ENCODE results near the gene BFSP1. TPM values are rescaled to one million over a fixed set of nuclear protein-coding genes. Genes with fewer than 3 reads are reported as not detected.

Gene BFSP1
- total and polyA plus RNA-seq, 3 donors from 2014 or later, result 7.4 to 11.3 (median 10.7) TPM

DNA sequence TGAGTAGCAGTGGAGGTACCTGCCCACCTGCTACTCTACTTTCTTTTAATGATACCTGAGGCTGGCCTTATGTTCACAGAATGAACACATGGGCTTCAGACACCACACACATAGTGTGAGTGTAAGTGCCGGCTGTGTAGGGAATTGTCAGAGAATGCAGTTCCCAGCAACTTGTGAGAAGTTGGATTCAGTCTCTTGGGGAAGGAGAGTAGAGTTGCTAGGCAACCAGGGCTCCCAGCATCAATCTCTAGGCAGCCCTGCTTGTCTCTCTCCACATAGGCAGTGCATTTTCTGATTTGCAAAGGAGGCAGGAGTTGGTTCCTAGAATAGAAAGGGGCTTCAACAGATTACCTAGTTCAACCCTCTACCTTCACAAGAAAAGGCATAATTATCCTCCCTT is 74.1 kb downstream of the BFSP1 start:
- no peak for TF ChIP-seq POLR2A (IDR thresholded peaks at IDR 0.05)
- TF ChIP-seq, protein P1, sequence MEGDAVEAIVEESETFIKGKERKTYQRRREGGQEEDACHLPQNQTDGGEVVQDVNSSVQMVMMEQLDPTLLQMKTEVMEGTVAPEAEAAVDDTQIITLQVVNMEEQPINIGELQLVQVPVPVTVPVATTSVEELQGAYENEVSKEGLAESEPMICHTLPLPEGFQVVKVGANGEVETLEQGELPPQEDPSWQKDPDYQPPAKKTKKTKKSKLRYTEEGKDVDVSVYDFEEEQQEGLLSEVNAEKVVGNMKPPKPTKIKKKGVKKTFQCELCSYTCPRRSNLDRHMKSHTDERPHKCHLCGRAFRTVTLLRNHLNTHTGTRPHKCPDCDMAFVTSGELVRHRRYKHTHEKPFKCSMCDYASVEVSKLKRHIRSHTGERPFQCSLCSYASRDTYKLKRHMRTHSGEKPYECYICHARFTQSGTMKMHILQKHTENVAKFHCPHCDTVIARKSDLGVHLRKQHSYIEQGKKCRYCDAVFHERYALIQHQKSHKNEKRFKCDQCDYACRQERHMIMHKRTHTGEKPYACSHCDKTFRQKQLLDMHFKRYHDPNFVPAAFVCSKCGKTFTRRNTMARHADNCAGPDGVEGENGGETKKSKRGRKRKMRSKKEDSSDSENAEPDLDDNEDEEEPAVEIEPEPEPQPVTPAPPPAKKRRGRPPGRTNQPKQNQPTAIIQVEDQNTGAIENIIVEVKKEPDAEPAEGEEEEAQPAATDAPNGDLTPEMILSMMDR (IDR thresholded peaks at IDR 0.05), result no peak
- Histone ChIP-seq H3K9me3 (no peaks in the 10 kb centered on the region), H3K4me3 (no peak overlapping the region), H3K27ac (no peak overlapping the region), H3K4me1 (no peaks in the 10 kb centered on the region), H3K36me3 (ENCODE audit: low read depth, missing control alignments) (no peaks in the 10 kb centered on the region), H3K27me3 (no peaks in the 10 kb centered on the region)
- intact Hi-C loops (cut with DNase I; ENCODE audit: low total_unique reads), result no loop called here
- no peak for DNase-seq
- 58 to 75% methylated on average over 1 of the region's 1 CpG for WGBS, 2 donors

DNA sequence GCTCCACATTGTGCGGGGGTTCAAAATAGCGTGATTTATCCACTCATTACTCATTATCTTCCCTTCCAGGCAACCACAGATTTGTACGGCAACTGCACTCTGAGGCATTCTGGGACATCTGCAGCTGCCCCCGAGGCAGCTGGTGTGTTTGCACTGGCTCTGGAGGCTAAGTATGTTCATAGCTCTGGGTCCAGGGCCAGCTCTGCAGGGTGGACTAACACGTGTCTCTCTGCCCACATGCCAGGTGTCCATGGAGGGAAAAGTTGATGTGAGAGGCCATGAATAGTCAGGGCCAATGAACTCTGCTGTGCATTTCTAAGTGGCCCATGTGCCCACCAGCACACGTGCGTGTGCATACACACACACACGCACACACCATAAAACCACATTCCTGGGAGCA is 74.9 kb downstream of the BFSP1 start:
- DNase-seq, result no peak
- 87 to 90% methylated on average over 8 of the region's 8 CpGs for WGBS, 2 donors
- intact Hi-C loops (cut with DNase I; ENCODE audit: low total_unique reads), result no loop called here
- no peaks in the 10 kb centered on the region for H3K27me3 ChIP-seq
- no peaks in the 10 kb centered on the region for H3K9me3 ChIP-seq
- TF ChIP-seq POLR2A (IDR thresholded peaks at IDR 0.05), result no peak
- TF ChIP-seq, protein P1 (IDR thresholded peaks at IDR 0.05), result no peak
- H3K36me3 ChIP-seq (ENCODE audit: low read depth, missing control alignments), result no peaks in the 10 kb centered on the region
- no peak overlapping the region for H3K4me3 ChIP-seq
- no peak overlapping the region for H3K27ac ChIP-seq
- no peaks in the 10 kb centered on the region for H3K4me1 ChIP-seq

DNA sequence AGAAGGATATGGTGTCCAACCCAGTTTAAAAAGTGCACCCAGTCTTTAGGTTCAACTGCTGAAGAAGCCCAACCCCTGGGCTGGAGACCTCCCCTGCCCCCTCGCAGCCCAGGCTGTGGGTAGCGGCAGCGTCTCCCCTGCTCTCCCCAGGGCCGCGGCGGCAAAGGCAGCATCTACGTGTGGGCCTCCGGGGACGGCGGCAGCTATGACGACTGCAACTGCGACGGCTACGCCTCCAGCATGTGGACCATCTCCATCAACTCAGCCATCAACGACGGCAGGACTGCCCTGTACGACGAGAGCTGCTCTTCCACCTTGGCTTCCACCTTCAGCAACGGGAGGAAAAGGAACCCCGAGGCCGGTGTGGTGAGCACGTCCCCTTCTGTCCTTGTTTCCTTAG is 77.6 kb downstream of the BFSP1 start:
- WGBS, 2 donors, result 79 to 85% methylated on average over 11 to 22 of the region's 22 CpGs
- H3K27me3 ChIP-seq, result no peaks in the 10 kb centered on the region
- H3K4me3 ChIP-seq, result no peak overlapping the region
- H3K9me3 ChIP-seq, result no peaks in the 10 kb centered on the region
- no peaks in the 10 kb centered on the region for H3K4me1 ChIP-seq
- DNase-seq, result no peak
- no peaks in the 10 kb centered on the region for H3K36me3 ChIP-seq (ENCODE audit: low read depth, missing control alignments)
- intact Hi-C loops (cut with DNase I; ENCODE audit: low total_unique reads), result no loop called here
- TF ChIP-seq, protein P1 (IDR thresholded peaks at IDR 0.05), result no peak
- no peak for TF ChIP-seq POLR2A (IDR thresholded peaks at IDR 0.05)
- H3K27ac ChIP-seq, result no peak overlapping the region

DNA sequence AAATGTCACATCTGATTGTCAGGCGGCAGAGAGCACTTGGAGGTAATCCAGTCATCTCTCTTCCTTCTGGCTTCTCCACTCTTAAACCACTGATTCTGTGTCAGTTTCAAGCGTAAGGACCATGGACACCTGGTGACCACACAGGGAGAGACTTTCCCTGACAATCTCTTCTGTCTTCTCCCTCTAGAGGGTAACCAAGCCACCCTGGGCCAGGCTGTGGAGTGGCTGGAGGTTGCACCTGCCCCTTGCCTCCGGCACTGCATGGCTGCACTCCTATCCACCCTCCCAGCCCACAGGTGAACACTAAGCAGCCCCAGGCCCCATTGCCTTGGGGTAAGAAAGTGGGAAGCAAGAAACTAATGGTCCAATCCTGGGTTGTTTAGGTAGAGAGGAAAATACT is 78.7 kb downstream of the BFSP1 start:
- no peak overlapping the region for H3K27ac ChIP-seq
- no peaks in the 10 kb centered on the region for H3K27me3 ChIP-seq
- H3K4me1 ChIP-seq, result no peaks in the 10 kb centered on the region
- no peak for DNase-seq
- intact Hi-C loops (cut with DNase I; ENCODE audit: low total_unique reads), result no loop called here
- H3K4me3 ChIP-seq, result no peak overlapping the region
- no peaks in the 10 kb centered on the region for H3K9me3 ChIP-seq
- no peaks in the 10 kb centered on the region for H3K36me3 ChIP-seq (ENCODE audit: low read depth, missing control alignments)
- TF ChIP-seq, protein P1 (IDR thresholded peaks at IDR 0.05), result no peak
- no peak for TF ChIP-seq POLR2A (IDR thresholded peaks at IDR 0.05)
- WGBS, 2 donors, result 90 to 91% methylated on average over 3 of the region's 3 CpGs

DNA sequence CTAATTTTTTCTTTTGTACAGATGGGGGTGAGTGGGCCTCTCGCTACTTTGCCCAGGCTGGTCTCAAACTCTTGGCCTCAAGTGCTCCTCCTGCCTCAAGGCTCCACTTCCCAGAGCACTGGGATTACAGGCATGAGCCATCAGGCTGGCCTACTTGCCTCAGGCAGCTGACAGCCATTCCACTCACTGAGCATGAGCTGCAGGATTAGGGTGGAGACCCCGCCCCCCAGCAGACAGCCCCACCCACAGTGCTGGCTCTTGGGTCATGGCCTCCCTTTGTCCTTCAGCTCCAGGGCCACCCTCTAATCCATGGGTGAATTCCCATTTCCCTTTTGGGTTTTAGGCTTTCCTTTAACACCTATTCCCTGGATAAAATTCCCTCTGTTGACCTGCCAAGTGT is 82.1 kb downstream of the BFSP1 start:
- WGBS, 2 donors, result 95 to 97% methylated on average over 2 of the region's 2 CpGs
- no peaks in the 10 kb centered on the region for H3K36me3 ChIP-seq (ENCODE audit: low read depth, missing control alignments)
- no peaks in the 10 kb centered on the region for H3K4me1 ChIP-seq
- H3K4me3 ChIP-seq, result no peak overlapping the region
- H3K27me3 ChIP-seq, result no peaks in the 10 kb centered on the region
- TF ChIP-seq, protein P1 (IDR thresholded peaks at IDR 0.05), result no peak
- no peak for TF ChIP-seq POLR2A (IDR thresholded peaks at IDR 0.05)
- DNase-seq, result no peak
- intact Hi-C loops (cut with DNase I; ENCODE audit: low total_unique reads), result no loop called here
- no peaks in the 10 kb centered on the region for H3K9me3 ChIP-seq
- no peak overlapping the region for H3K27ac ChIP-seq
